Measurements from ENCODE around the gene LRRC23. TPM values are rescaled to one million over a fixed set of nuclear protein-coding genes. Genes with fewer than 3 reads are reported as not detected.

The LRRC23 gene
- total and polyA plus RNA-seq, 2 experiments from 2014 or later, result 2.4 to 9.1 TPM

- Histone ChIP-seq H3K4me3 (peak overlapping the region; percentile 95), H3K27ac (ENCODE audit: low read depth) (peak overlapping the region; percentile 91), H3K4me1 (ENCODE audit: insufficient read depth) (peaks cover 38% of the 10 kb centered on the region), H3K27me3 (ENCODE audit: insufficient read depth) (no peaks in the 10 kb centered on the region), H3K79me2 (replicated peaks; ENCODE audit: insufficient read depth) (peaks cover 17% of the 10 kb centered on the region), H3K36me3 (ENCODE audit: insufficient read depth) (peaks cover 11% of the 10 kb centered on the region), H3K9me2 (ENCODE audit: insufficient read depth) (no peaks in the 10 kb centered on the region), H3K4me2 (peak overlapping the region; percentile 98), H3F3A (replicated peaks; ENCODE audit: low read depth) (peaks cover 34% of the 10 kb centered on the region), H2AFZ (no peak overlapping the region), H4K20me1 (replicated peaks; ENCODE audit: insufficient read depth) (peaks cover 2% of the 10 kb centered on the region; the same call in 1 of the 2 replicates)
- peaks cover 49% of the 10 kb centered on the region for H3K4me1 Mint-ChIP-seq
- DNase-seq (ENCODE audit: low spot score) (no peak), ATAC-seq (peak; percentile 6)
- peaks cover 25% of the 10 kb centered on the region for H3K27me3 Mint-ChIP-seq (ENCODE audit: insufficient read depth, low read depth, poor library complexity)
- H3K36me3 Mint-ChIP-seq (ENCODE audit: low read depth), result peaks cover 24% of the 10 kb centered on the region
- peak overlapping the region; percentile 86 for H3K4me3 Mint-ChIP-seq
- TF ChIP-seq, protein P1, sequence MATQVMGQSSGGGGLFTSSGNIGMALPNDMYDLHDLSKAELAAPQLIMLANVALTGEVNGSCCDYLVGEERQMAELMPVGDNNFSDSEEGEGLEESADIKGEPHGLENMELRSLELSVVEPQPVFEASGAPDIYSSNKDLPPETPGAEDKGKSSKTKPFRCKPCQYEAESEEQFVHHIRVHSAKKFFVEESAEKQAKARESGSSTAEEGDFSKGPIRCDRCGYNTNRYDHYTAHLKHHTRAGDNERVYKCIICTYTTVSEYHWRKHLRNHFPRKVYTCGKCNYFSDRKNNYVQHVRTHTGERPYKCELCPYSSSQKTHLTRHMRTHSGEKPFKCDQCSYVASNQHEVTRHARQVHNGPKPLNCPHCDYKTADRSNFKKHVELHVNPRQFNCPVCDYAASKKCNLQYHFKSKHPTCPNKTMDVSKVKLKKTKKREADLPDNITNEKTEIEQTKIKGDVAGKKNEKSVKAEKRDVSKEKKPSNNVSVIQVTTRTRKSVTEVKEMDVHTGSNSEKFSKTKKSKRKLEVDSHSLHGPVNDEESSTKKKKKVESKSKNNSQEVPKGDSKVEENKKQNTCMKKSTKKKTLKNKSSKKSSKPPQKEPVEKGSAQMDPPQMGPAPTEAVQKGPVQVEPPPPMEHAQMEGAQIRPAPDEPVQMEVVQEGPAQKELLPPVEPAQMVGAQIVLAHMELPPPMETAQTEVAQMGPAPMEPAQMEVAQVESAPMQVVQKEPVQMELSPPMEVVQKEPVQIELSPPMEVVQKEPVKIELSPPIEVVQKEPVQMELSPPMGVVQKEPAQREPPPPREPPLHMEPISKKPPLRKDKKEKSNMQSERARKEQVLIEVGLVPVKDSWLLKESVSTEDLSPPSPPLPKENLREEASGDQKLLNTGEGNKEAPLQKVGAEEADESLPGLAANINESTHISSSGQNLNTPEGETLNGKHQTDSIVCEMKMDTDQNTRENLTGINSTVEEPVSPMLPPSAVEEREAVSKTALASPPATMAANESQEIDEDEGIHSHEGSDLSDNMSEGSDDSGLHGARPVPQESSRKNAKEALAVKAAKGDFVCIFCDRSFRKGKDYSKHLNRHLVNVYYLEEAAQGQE (IDR thresholded peaks at IDR 0.05; ENCODE audit: unreplicated experiment), result no peak
- no peak for TF ChIP-seq CTCF (conservative IDR thresholded peaks at IDR 0.05; ENCODE audit: low read depth in 2 of 2)
- TF ChIP-seq JUNB (IDR thresholded peaks at IDR 0.05; ENCODE audit: unreplicated experiment), result no peak
- no peak for TF ChIP-seq EZH2phosphoT487 (IDR thresholded peaks at IDR 0.05; ENCODE audit: unreplicated experiment)
- no peak for TF ChIP-seq NANOG (IDR thresholded peaks at IDR 0.05; ENCODE audit: borderline replicate concordance)
- TF ChIP-seq, protein P2, sequence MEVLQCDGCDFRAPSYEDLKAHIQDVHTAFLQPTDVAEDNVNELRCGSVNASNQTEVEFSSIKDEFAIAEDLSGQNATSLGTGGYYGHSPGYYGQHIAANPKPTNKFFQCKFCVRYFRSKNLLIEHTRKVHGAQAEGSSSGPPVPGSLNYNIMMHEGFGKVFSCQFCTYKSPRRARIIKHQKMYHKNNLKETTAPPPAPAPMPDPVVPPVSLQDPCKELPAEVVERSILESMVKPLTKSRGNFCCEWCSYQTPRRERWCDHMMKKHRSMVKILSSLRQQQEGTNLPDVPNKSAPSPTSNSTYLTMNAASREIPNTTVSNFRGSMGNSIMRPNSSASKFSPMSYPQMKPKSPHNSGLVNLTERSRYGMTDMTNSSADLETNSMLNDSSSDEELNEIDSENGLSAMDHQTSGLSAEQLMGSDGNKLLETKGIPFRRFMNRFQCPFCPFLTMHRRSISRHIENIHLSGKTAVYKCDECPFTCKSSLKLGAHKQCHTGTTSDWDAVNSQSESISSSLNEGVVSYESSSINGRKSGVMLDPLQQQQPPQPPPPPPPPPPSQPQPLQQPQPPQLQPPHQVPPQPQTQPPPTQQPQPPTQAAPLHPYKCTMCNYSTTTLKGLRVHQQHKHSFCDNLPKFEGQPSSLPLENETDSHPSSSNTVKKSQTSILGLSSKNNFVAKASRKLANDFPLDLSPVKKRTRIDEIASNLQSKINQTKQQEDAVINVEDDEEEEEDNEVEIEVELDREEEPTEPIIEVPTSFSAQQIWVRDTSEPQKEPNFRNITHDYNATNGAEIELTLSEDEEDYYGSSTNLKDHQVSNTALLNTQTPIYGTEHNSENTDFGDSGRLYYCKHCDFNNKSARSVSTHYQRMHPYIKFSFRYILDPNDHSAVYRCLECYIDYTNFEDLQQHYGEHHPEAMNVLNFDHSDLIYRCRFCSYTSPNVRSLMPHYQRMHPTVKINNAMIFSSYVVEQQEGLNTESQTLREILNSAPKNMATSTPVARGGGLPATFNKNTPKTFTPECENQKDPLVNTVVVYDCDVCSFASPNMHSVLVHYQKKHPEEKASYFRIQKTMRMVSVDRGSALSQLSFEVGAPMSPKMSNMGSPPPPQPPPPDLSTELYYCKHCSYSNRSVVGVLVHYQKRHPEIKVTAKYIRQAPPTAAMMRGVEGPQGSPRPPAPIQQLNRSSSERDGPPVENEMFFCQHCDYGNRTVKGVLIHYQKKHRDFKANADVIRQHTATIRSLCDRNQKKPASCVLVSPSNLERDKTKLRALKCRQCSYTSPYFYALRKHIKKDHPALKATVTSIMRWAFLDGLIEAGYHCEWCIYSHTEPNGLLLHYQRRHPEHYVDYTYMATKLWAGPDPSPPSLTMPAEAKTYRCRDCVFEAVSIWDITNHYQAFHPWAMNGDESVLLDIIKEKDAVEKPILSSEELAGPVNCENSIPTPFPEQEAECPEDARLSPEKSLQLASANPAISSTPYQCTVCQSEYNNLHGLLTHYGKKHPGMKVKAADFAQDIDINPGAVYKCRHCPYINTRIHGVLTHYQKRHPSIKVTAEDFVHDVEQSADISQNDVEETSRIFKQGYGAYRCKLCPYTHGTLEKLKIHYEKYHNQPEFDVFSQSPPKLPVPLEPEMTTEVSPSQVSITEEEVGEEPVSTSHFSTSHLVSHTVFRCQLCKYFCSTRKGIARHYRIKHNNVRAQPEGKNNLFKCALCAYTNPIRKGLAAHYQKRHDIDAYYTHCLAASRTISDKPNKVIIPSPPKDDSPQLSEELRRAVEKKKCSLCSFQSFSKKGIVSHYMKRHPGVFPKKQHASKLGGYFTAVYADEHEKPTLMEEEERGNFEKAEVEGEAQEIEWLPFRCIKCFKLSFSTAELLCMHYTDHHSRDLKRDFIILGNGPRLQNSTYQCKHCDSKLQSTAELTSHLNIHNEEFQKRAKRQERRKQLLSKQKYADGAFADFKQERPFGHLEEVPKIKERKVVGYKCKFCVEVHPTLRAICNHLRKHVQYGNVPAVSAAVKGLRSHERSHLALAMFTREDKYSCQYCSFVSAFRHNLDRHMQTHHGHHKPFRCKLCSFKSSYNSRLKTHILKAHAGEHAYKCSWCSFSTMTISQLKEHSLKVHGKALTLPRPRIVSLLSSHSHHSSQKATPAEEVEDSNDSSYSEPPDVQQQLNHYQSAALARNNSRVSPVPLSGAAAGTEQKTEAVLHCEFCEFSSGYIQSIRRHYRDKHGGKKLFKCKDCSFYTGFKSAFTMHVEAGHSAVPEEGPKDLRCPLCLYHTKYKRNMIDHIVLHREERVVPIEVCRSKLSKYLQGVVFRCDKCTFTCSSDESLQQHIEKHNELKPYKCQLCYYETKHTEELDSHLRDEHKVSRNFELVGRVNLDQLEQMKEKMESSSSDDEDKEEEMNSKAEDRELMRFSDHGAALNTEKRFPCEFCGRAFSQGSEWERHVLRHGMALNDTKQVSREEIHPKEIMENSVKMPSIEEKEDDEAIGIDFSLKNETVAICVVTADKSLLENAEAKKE (CRISPR knock-in tag; IDR thresholded peaks at IDR 0.05), result no peak
- TF ChIP-seq EZH2 (IDR thresholded peaks at IDR 0.05; ENCODE audit: low read depth, unreplicated experiment), result no peak
- TF ChIP-seq ZNF331 (CRISPR knock-in tag; IDR thresholded peaks at IDR 0.05; ENCODE audit: low read depth), result no peak
- TF ChIP-seq STAT1 (IDR thresholded peaks at IDR 0.05; ENCODE audit: unreplicated experiment), result no peak
- no peak for TF ChIP-seq CREB1 (CRISPR knock-in tag; IDR thresholded peaks at IDR 0.05; ENCODE audit: low read depth)
- no peak for TF ChIP-seq POLR2AphosphoS5 (IDR thresholded peaks at IDR 0.05; ENCODE audit: low read depth)
- no peak for TF ChIP-seq ETS1 (IDR thresholded peaks at IDR 0.05)
- no peak for TF ChIP-seq ZNF114 (CRISPR knock-in tag; IDR thresholded peaks at IDR 0.05)
- H3K27ac Mint-ChIP-seq, result peak overlapping the region; percentile 98
- H3K9me3 Mint-ChIP-seq, result no peaks in the 10 kb centered on the region
Measured at GRCh38 chr12:6961278-6961694, 56.7 kb downstream of the LRRC23 start.

Data from GM23338 (cell line).